Stimulated activated CD4-positive, alpha-beta T cell treated with anti-CD3 and anti-CD28 coated beads, TNF-alpha, amount 100 ng/mL, for 24 hours (primary cell): Measurements from ENCODE around the gene SRRD.
"Not testable (repeated sequence)": the region's sequence is repeated elsewhere in the genome, so short reads cannot be mapped to it uniquely, and the experiment has no call there.

ENCODE experiments used
- DNase-seq, 3 experiments: peaks; one replicate each; pipeline ENCODE4 v3.0.0-alpha.2; 2020; ENCODE audit warnings: low read depth in 3 of 3

The SRRD gene

DNA sequence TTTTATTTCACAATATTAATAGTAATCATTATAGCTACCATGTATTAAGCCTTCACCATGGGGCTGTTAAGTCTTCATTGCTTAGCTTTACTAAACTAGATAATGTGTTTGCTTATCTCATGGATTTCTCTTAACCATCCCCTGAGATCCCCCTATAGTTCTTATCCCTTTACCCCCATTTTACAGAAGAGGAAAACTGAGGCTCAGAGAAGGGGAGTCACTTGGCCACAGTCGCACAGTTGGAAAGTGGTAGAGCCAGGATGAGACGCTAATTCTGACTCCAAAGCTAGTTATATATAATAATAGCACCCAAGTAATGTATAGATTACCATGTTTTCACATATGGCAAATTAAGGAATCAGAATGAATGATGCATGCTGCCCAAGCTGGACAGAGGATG, 38.3 kb downstream of the SRRD start:
- no peak for DNase-seq

- DNase-seq: no peak
These were observed 38.9 kb downstream of the SRRD start for GRCh38 chr22:26522592-26522991.

DNA sequence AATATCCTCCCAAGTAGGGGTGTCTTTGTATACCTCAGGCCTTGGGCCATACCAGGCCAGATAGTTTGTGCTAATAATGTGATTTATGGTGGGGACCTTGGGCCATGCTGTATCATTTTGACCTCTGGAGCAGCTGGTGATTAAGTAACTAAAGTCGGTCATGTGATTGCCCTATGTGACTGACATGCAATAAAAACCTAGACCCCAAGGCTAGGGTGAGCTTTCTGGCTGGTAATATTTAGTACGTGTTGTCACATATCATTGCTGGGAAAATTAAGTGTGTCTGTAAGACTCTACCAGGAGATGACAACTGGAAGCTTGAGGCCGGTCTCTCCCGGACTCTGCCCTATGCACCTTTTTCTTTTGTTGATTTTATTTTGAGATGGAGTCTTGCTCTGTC, 41.2 kb downstream of the SRRD start:
- DNase-seq: no peak

GRCh38 chr22:26525946-26526564, 42.4 kb downstream of the SRRD start:
- no peak for DNase-seq

DNA sequence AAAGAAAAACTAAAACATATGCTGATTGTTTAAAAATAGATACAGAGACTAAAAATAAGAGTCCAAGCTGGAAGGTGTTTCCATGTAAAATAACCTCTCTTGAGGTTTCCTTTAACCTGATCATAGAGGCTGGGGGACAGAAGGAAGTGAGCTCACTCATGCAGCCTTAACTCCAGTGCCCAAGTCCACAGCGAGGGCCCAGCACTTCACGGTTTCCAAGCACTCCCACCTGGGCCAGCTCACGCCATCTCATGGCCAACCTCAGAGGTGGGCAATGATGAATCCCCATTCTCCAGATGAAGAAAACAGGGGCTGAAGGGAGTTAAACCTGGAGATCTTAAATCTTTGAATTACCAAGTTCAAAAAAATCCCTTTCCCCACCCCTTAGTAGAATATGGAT, 43.5 kb downstream of the SRRD start:
- no peak for DNase-seq

DNA sequence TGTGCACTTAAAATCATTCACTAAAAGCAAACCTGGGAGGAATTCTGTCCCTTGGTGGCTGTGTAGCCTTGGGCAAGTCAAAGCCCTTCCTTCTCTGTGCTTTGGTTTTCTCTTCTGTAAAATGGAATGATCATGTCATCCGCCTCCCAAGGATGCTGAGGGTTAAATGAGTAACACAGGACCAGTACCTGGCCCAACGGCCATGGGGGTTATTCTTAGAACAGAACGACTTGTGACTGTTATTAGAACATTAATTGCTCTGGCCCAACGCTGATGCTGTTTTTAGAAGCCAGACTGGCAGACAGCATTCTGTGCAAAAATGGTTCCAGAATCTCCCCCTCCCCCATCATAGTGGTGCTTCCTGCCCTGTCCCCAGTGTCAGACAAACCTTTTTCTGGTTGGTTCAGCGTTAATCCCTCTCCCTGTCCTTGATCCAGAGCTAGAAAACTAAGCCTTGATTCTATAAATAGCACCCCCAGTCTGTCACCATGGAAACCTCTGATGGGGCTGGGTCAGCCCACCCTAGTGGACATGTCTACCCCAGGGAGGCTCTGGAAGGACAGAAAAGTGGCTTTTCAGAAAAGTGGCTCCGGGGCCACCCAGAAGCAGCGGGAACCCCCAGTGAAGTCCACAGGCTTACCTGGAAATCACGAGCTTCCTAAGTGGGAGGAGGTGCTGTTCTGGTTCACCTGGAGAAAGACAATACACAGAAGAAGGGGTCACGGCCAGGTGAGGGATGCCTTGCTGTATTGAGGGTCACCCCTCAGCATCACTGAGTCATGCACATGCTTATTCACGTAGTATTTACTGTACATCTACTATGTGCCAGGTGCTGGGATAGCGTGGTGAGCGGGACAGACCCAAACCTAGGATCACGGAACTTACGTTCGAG, 44.1 kb downstream of the SRRD start:
- DNase-seq: no peak

- not testable (repeated sequence) for DNase-seq
These were observed 44.8 kb downstream of the SRRD start for GRCh38 chr22:26528518-26528917.

GRCh38 chr22:26529345-26529744, 45.7 kb downstream of the SRRD start:
- DNase-seq: no peak

- DNase-seq: no peak
These were observed 50.6 kb downstream of the SRRD start for GRCh38 chr22:26534171-26534855.

DNA sequence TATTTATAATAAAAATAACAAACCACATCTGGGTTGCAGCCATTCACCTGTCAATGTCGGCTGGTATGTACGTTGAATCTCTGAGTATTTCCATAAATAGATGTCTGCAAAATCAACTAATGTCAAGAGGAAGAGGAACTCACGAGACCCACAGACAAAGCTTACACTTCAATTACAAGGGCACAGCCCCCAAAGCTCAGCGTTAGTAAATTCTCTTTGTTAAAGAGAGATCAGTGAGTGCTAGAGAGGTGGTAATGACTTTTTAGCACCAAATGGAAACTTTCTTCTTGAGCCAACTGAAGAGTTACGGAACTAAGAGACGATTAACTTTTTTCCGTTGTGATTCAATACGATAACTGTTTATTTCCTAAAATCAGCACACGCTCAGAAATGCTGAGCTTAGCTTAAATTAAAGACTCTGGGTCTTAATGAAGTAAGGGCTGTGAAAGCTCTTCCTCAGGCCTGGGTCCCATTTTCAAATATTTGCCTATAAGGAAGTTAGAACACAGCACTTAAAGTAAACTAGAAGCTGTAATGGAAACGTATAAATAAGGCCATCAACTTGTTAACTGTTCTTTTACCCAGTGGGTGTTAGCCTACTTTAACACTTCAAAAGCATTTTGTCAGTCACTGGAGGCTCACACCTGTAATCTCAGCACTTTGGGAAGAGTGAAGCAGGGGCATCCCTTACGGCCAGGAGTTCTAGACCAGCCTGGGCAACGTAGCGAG, 51.4 kb downstream of the SRRD start:
- DNase-seq: no peak

DNA sequence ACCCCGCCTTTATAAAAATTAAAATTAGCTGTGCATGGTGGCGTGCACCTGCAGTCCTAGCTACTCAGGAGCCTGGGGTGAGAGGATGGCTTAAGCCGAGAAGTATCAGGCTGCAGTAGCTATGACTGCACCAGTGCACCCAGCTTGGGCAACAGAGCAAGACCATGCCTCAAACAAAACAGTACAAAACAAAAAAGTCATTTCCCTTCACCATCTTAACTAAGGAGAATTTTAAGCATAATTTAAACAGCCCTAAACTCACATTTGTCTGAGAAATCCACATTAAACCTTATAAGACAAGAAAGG, 51.9 kb downstream of the SRRD start:
- no peak for DNase-seq

DNA sequence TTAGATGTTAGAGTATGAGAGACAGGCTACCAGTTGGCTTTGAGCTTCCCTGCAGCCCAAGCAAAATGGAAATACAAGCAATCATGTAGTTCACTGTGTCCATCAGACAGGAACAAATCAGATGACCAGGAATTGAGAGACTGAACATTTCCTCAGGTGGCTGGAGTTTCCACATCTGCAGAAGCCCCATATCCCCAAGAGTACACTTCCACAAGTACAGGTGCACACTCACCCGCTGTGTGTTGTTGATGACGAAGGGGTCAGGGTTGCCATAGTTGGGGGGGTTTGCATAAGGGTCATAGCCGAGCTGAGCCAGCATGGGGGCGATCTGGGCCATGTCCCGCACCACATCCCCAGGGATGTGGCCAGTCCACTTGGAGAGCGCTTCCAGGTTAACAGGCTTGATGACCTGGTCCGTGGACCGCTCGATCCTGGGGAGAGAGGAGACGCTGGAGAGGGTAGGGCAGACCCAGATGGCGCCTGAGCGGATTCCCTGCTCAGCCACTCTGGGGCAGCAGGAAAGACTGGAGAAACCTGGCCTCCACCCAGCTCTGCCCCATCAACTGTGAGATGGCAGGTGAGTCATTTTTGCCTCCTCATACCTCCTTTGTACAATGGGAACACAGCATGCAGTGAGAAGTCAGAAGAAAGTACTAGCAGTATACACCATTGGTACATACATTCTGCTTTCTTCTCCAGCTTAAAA, 52.5 kb downstream of the SRRD start:
- DNase-seq: no peak

DNA sequence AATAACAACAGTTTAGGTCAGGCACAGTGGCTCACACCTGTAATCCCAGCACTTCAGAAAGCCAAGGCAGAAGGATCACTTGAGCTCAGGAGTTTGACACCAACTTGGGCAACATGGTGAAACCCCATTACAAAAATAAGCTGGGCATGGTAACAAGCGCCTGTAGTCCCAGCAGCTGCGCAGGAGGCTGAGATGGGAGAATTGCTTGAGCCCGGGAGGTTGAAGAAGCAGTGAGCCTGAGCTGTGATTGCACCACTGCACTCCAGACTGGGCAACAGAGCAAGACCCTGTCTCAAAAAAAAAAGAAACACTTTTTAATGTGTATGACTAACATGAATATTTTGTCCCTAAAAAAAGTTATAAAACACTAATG, 53.1 kb downstream of the SRRD start:
- DNase-seq: no peak

GRCh38 chr22:26540119-26540518, 56.4 kb downstream of the SRRD start:
- no peak for DNase-seq

- DNase-seq: no peak
These were observed 57.6 kb downstream of the SRRD start for GRCh38 chr22:26541167-26541819.

GRCh38 chr22:26542831-26543230, 59.2 kb downstream of the SRRD start:
- no peak for DNase-seq
